ENCODE data around the gene RAMP2. TPM values are rescaled to one million over a fixed set of nuclear protein-coding genes. Genes with fewer than 3 reads are reported as not detected.
A peak's percentile ranks its signal among the peaks of the same experiment; 100 is the strongest.

The RAMP2 gene
- total RNA-seq, 2 donors from 2014 or later, result 11.0 to 32.3 TPM

GRCh38 chr17:42743595-42744282, 17.3 kb upstream of the RAMP2 start:
- ATAC-seq (ENCODE audit: insufficient number of reproducible peaks, low FRiP score, low read depth) (no peak), DNase-seq (ENCODE audit: low spot score) (no peak)
- Histone ChIP-seq H3K9me3 (no peaks in the 10 kb centered on the region), H3K36me3 (no peaks in the 10 kb centered on the region), H3K27me3 (replicated peaks; ENCODE audit: insufficient read depth) (no peaks in the 10 kb centered on the region), H3K27ac (peak overlapping the region; percentile 89 to 93), H3K4me3 (peak overlapping the region; percentile 93), H3K4me1 (ENCODE audit: control insufficient read depth in 1 of 2, low read depth in 2 of 2) (peaks cover 6 to 13% of the 10 kb centered on the region in 2 donors)
- no peak for TF ChIP-seq CTCF (IDR thresholded peaks at IDR 0.05)

DNA sequence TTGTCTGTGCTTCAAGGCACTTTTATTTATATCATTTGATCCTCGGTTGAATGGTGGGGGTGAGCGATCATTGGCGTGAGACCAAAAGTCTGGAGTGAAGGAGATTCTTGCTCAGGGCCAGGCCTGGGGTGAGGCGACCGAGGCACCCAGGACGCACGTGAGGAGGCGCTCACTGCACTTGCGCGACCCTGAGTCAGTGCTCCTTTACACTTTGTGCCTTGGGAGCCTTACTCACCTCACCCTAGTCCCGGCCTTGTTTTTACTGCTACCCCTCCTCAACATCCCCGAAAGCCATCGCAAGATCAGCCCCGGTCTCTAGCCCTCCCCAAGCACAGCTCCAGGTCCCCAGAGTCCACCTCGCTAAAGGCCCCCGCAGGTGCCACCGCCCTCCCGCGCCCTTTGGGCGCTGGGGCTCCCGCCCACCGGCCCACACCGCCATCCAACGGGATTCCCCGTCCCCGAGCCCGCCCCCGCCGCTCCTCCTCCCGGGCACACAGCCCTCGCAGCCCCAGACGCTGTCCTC, 16.7 kb upstream of the RAMP2 start:
- H3K27me3 ChIP-seq (replicated peaks; ENCODE audit: insufficient read depth), result no peaks in the 10 kb centered on the region
- TF ChIP-seq CTCF (IDR thresholded peaks at IDR 0.05), result no peak
- no peaks in the 10 kb centered on the region for H3K36me3 ChIP-seq
- H3K4me3 ChIP-seq, result peak overlapping the region; percentile 93
- ATAC-seq (ENCODE audit: insufficient number of reproducible peaks, low FRiP score, low read depth) (peak; percentile 57), DNase-seq (ENCODE audit: low spot score) (peak; percentile 28)
- peaks cover 6 to 13% of the 10 kb centered on the region in 2 donors for H3K4me1 ChIP-seq (ENCODE audit: control insufficient read depth in 1 of 2, low read depth in 2 of 2)
- peak overlapping the region; percentile 89 to 93 for H3K27ac ChIP-seq
- H3K9me3 ChIP-seq, result no peaks in the 10 kb centered on the region

- no peaks in the 10 kb centered on the region for H3K36me3 ChIP-seq
- no peaks in the 10 kb centered on the region for H3K9me3 ChIP-seq
- DNase-seq (ENCODE audit: low spot score), result peak; percentile 54
- H3K27ac ChIP-seq, result peak within 1 kb of the TSS; percentile 89 to 93
- peak within 1 kb of the TSS; percentile 93 for H3K4me3 ChIP-seq
- H3K4me1 ChIP-seq (ENCODE audit: control insufficient read depth in 1 of 2, low read depth in 2 of 2), result peaks cover 7 to 13% of the 10 kb centered on the region in 2 donors
- no peaks in the 10 kb centered on the region for H3K27me3 ChIP-seq (replicated peaks; ENCODE audit: insufficient read depth)
- TF ChIP-seq CTCF (IDR thresholded peaks at IDR 0.05), result peak; percentile 12
- peak; percentile 93 for ATAC-seq (ENCODE audit: insufficient number of reproducible peaks, low FRiP score, low read depth)
Measured at GRCh38 chr17:42744806-42745617, 16.0 kb upstream of the RAMP2 start, which contains the start of gene EZH1. TSS of gene EZH1 (minus strand) at chr17:42745040. CDS start at chr17:42728941, 16,099 bp downstream.

DNA sequence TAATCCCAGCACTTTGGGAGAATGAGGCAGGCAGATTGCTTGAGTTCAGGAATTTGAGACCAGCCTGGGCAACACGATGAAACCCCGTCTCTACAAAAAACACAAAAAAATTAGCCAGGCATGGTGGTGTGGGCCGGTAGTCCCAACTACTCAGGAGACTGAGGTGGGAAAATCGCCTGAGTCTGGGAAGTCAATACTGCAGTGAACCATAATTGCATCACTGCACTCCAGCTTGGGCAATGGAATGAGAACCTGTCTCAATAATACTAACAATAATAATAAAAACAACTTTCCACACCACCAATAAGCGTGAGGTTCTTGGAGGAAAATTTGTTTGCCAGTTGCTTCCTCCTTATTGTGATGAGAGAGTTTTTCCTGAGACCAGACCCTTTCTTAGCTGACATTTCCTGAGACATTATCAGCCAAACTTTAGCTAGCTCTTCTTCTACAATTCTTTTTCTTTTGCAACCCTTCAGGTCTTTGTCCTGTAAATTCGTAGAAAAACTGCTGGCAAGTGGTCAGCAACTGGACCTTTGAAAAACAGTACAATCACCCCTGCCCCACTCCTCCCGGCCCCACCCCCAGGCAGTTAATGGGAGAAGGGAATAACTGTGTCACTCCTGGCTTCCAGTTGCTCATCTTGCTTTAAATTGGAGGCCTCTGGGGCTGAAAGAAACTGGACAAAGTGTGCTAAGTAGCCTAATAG, 12.7 kb upstream of the RAMP2 start:
- H3K27me3 ChIP-seq (replicated peaks; ENCODE audit: insufficient read depth), result no peaks in the 10 kb centered on the region
- no peak for TF ChIP-seq CTCF (IDR thresholded peaks at IDR 0.05)
- no peaks in the 10 kb centered on the region for H3K9me3 ChIP-seq
- no peak for ATAC-seq (ENCODE audit: insufficient number of reproducible peaks, low FRiP score, low read depth)
- no peaks in the 10 kb centered on the region for H3K36me3 ChIP-seq
- H3K4me1 ChIP-seq (ENCODE audit: control insufficient read depth in 1 of 2, low read depth in 2 of 2), result peaks cover 8 to 13% of the 10 kb centered on the region in 2 donors
- H3K27ac ChIP-seq, result peak overlapping the region in 1 of 2 donors; percentile 2
- DNase-seq (ENCODE audit: low spot score), result no peak
- no peak overlapping the region for H3K4me3 ChIP-seq

Data from thoracic aorta (tissue), 2 donors.